Peyer's patch (tissue), 4 donors: ENCODE measurements around the gene AAR2. TPM values are rescaled to one million over a fixed set of nuclear protein-coding genes. Genes with fewer than 3 reads are reported as not detected.
A peak's percentile ranks its signal among the peaks of the same experiment; 100 is the strongest.

Experiments
- DNase-seq, 3 donors: peaks; one replicate each; pipeline ENCODE4 v3.0.0-alpha.2; 2017 to 2019
- H3K27ac ChIP-seq, 4 donors: fragments of 200-600 bp; sonication (generic); one replicate each; pipeline ENCODE4 v1.5.1; 2016 to 2019
- H3K27me3 ChIP-seq, 2 donors: fragments of 200-600 bp; sonication (generic); one replicate each; pipeline ENCODE4 v1.5.1; 2019
- H3K36me3 ChIP-seq, 3 donors: fragments of 200-600 bp; sonication (generic); one replicate each; pipeline ENCODE4 v1.5.1; 2016 to 2019
- H3K4me1 ChIP-seq, 4 donors: fragments of 200-600 bp; sonication (generic); one replicate each; pipeline ENCODE4 v1.5.1; 2016 to 2019
- H3K4me3 ChIP-seq, 4 donors: fragments of 200-600 bp; sonication (generic); 1 replicate in 3 of 4; 2 replicates in 1 of 4; pipeline ENCODE4 v1.5.1; 2016 to 2019; ENCODE audit warnings: mild to moderate bottlenecking in 1 of 4
- H3K9me3 ChIP-seq, 4 donors: fragments of 200-600 bp; sonication (generic); one replicate each; pipeline ENCODE4 v1.5.1; 2016 to 2019; ENCODE audit warnings: mild to moderate bottlenecking in 1 of 4
- POLR2A ChIP-seq, 2 donors: fragments of 450-650 bp; IDR thresholded peaks; one replicate each; pipeline ENCODE4 v1.5.1; 2017; ENCODE audit warnings: antibody characterized with exemption in 2 of 2, mild to moderate bottlenecking in 2 of 2, moderate library complexity in 2 of 2
- total RNA-seq, 4 donors: library from RNA; depleted of rRNA; stranded (reverse); fragments of >200 nt; gene quantifications; one replicate each; pipeline ENCODE4 v1.1.0, GENCODE V29; 2016
- TF ChIP-seq, protein P1 (sequence below), 6 experiments: fragments of 450-650 bp in 4 of 6; fragments of 200-600 bp in 2 of 6; sonication (generic) in 1 of 6; IDR thresholded peaks; one replicate each; pipeline ENCODE4 v1.5.1; 2017 to 2019; ENCODE audit warnings: antibody characterized with exemption in 6 of 6, mild to moderate bottlenecking in 3 of 6, moderate library complexity in 1 of 6

AAR2 gene
- total RNA-seq, 4 donors from 2014 or later, result 17.3 to 30.3 (median 29.5) TPM

DNA sequence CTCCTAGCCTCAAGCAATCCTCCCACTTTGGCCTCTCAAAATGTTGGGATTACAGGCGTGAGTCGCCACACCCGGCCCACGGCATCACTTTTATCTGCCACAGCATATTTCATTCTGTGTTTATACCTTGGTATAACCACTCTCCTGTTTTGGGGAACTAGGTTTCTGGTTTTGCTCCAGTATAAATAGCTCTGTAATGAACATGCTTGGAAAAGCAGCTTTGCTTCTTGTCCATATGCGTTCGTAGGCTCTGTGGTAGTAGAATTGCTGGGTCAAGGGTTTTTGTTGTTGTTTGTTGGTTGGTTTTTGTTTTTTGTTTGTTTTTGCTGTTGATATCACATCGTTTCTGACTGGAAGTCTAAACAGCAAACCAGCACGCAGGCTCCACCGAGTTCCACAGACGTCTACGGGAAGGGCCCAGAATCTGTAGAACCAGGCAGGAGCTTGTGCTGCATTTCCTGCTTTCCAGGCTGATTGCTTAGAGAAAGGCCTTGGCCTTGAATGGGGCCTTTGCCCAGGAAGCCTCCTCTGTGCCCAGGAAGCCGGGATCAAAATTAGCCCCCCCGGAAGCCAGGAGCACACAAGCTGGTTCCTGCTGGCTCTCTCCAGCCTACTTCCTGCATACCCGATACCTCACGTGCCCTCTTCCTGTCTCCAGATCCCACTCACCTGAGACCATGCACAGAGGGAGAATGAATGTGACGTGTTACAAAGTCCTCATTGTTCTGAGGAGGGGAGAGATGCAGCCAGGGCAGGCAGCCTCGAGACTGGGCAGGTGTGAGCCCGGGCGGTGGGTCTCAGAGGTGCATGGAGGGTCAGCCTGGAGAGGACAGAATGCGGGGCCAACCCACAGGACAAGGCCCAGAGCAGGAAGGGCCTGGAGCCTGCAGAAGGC, 34.7 kb downstream of the AAR2 start:
- no peak for TF ChIP-seq POLR2A (IDR thresholded peaks at IDR 0.05)
- TF ChIP-seq, protein P1, sequence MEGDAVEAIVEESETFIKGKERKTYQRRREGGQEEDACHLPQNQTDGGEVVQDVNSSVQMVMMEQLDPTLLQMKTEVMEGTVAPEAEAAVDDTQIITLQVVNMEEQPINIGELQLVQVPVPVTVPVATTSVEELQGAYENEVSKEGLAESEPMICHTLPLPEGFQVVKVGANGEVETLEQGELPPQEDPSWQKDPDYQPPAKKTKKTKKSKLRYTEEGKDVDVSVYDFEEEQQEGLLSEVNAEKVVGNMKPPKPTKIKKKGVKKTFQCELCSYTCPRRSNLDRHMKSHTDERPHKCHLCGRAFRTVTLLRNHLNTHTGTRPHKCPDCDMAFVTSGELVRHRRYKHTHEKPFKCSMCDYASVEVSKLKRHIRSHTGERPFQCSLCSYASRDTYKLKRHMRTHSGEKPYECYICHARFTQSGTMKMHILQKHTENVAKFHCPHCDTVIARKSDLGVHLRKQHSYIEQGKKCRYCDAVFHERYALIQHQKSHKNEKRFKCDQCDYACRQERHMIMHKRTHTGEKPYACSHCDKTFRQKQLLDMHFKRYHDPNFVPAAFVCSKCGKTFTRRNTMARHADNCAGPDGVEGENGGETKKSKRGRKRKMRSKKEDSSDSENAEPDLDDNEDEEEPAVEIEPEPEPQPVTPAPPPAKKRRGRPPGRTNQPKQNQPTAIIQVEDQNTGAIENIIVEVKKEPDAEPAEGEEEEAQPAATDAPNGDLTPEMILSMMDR (IDR thresholded peaks at IDR 0.05), result no peak

DNA sequence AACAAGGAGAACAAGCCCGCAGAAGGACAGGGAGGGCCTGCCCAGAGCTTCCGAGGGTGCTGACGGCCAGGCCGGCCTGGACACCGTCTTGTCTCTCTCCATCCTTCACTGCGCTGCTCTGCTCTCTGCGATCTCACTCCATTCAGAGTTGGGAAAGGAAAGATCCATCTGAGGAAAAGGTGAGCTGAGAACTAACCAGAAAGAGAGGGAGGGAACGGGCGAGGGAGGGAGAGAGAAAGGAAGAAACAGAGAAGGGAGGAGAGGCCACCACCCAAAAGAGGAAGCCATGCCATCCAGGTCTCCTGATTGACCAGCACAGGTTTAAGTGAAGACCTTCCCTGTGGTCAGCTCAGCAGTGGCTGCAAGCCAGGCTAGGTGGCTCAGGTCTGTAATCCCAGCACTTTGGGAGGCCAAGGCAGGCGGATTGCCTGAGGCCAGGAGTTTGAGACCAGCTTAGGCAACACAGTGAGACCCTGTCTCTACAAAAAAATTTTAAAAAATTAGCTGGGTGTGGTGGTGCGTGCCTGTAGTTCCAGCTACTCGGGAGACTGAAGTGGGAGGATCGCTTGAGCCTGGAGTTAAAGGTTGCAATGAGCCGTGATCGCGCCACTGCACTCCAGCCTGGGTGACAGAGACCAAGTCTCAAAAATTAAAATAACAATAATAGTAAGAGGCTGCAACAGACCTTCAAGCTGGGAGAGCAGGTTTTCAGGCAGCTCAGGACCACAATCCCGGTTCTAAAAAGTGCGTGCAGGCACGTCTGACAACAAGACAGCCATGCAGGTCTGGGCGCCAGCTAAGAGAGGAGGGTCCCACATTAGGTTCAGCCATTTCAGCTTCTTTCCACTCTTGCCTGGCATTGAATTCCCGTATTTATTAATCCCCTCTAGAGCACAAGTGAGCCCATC, 35.6 kb downstream of the AAR2 start:
- H3K27ac ChIP-seq, result no peak overlapping the region
- no peak for DNase-seq
- no peaks in the 10 kb centered on the region for H3K9me3 ChIP-seq
- H3K4me1 ChIP-seq, result no peaks in the 10 kb centered on the region
- H3K4me3 ChIP-seq, result no peak overlapping the region
- TF ChIP-seq POLR2A (IDR thresholded peaks at IDR 0.05), result no peak
- TF ChIP-seq, protein P1 (IDR thresholded peaks at IDR 0.05), result no peak
- H3K36me3 ChIP-seq, result no peaks in the 10 kb centered on the region
- H3K27me3 ChIP-seq, result no peaks in the 10 kb centered on the region

More for the DNA sequence above, 34.7 kb downstream of the AAR2 start:
- H3K27me3 ChIP-seq, result no peaks in the 10 kb centered on the region
- H3K4me3 ChIP-seq, result no peak overlapping the region
- no peaks in the 10 kb centered on the region for H3K36me3 ChIP-seq
- no peaks in the 10 kb centered on the region for H3K9me3 ChIP-seq
- no peak overlapping the region for H3K27ac ChIP-seq
- no peaks in the 10 kb centered on the region for H3K4me1 ChIP-seq
- no peak for DNase-seq

GRCh38 chr20:36272547-36273220, 36.4 kb downstream of the AAR2 start:
- H3K27ac ChIP-seq, result no peak overlapping the region
- DNase-seq, result no peak
- no peaks in the 10 kb centered on the region for H3K27me3 ChIP-seq
- H3K9me3 ChIP-seq, result no peaks in the 10 kb centered on the region
- H3K36me3 ChIP-seq, result no peaks in the 10 kb centered on the region
- no peaks in the 10 kb centered on the region for H3K4me1 ChIP-seq
- TF ChIP-seq, protein P1 (IDR thresholded peaks at IDR 0.05), result no peak
- TF ChIP-seq POLR2A (IDR thresholded peaks at IDR 0.05), result no peak
- no peak overlapping the region for H3K4me3 ChIP-seq

GRCh38 chr20:36273414-36274180, 37.3 kb downstream of the AAR2 start:
- no peak for DNase-seq
- Histone ChIP-seq H3K36me3 (no peaks in the 10 kb centered on the region), H3K27ac (no peak overlapping the region), H3K4me3 (no peak overlapping the region), H3K9me3 (no peaks in the 10 kb centered on the region), H3K27me3 (no peaks in the 10 kb centered on the region), H3K4me1 (no peaks in the 10 kb centered on the region)
- TF ChIP-seq POLR2A (IDR thresholded peaks at IDR 0.05), result no peak
- TF ChIP-seq, protein P1 (IDR thresholded peaks at IDR 0.05), result peak in 2 of 6 experiments; percentile 12 to 18
